SH-SY5Y (cell line): ENCODE measurements around the gene CCER1.

Experiments
- GATA2 ChIP-seq: IDR thresholded peaks from 2 replicates; pipeline ENCODE4 v1.6.1; 2011; ENCODE audit warnings: mild to moderate bottlenecking, low read depth, low read length
- GATA3 ChIP-seq: IDR thresholded peaks from 2 replicates; pipeline ENCODE4 v1.6.1; 2011; ENCODE audit warnings: low read depth, mild to moderate bottlenecking, low read length, moderate library complexity

GRCh38 chr12:90924406-90924805 is 30.6 kb downstream of the CCER1 start:
- TF ChIP-seq GATA2 (no peak), GATA3 (no peak)
